A549 (cell line): ENCODE measurements around the gene OVCH2.

Experiments used
- BCL3 ChIP-seq: fragments of >200 bp; sonication (Bioruptor Twin); formaldehyde crosslinking; IDR thresholded peaks from 3 replicates; pipeline ENCODE4 v1.6.1; 2016
- BHLHE40 ChIP-seq: IDR thresholded peaks from 2 replicates; pipeline ENCODE4 v1.6.1; 2012; ENCODE audit warnings: low read depth, low read length, inconsistent platforms
- CEBPB ChIP-seq, 2 experiments: fragments of >200 bp in 1 of 2; sonication (Bioruptor Twin) in 1 of 2; formaldehyde crosslinking in 1 of 2; IDR thresholded peaks; 2 replicates each; pipeline ENCODE4 v1.6.1; 2012 to 2016
- CTCF ChIP-seq: fragments of >200 bp; sonication (Bioruptor Twin); formaldehyde crosslinking; IDR thresholded peaks from 3 replicates; pipeline ENCODE4 v1.5.1; 2016
- EP300 ChIP-seq, 2 experiments: fragments of >200 bp; sonication (Bioruptor Twin); formaldehyde crosslinking; IDR thresholded peaks; 2 replicates in 1 of 2; 3 replicates in 1 of 2; pipeline ENCODE4 v1.6.1; 2016 to 2017
- KDM5A ChIP-seq: fragments of 200-600 bp; sonication (generic); IDR thresholded peaks from 2 replicates; pipeline ENCODE4 v1.6.1; 2016; ENCODE audit warnings: antibody characterized with exemption, mild to moderate bottlenecking
- MAX ChIP-seq: IDR thresholded peaks from 2 replicates; pipeline ENCODE4 v1.6.1; 2012
- MAZ ChIP-seq: fragments of 150-350 bp; IDR thresholded peaks from 2 replicates; pipeline ENCODE4 v1.6.1; 2014; ENCODE audit warnings: antibody characterized with exemption, low read depth, low read length, borderline replicate concordance
- MYC ChIP-seq: IDR thresholded peaks from 2 replicates; pipeline ENCODE4 v1.6.1; 2012; ENCODE audit warnings: mild to moderate bottlenecking, inconsistent platforms, low read length, improper control_type of control experiment, borderline replicate concordance
- PHF8 ChIP-seq: fragments of 200-600 bp; sonication (generic); IDR thresholded peaks from 2 replicates; pipeline ENCODE4 v1.6.1; 2016; ENCODE audit warnings: low read depth, mild to moderate bottlenecking, antibody characterized with exemption, moderate library complexity, borderline replicate concordance
- POLR2A ChIP-seq: IDR thresholded peaks from 2 replicates; pipeline ENCODE4 v1.6.1; 2012; ENCODE audit warnings: mild to moderate bottlenecking, low read length
- REST ChIP-seq: fragments of 200-600 bp; sonication (generic); IDR thresholded peaks from 2 replicates; pipeline ENCODE4 v1.6.1; 2016; ENCODE audit warnings: antibody characterized with exemption, mild to moderate bottlenecking, moderate library complexity
- TFCP2L1 ChIP-seq: fragments of 250-450 bp; sonication (Bioruptor Pico); IDR thresholded peaks from 2 replicates; pipeline ENCODE4 v1.5.0; 2021; ENCODE audit warnings: mild to moderate bottlenecking

GRCh38 chr11:7690648-7691047, 15.6 kb downstream of the OVCH2 start:
- TF ChIP-seq BHLHE40 (no peak), MAX (no peak), CTCF (no peak), POLR2A (no peak), MAZ (no peak), REST (no peak), MYC (no peak), CEBPB (IDR thresholded peaks at IDR 0.05) (no peak), KDM5A (no peak), BCL3 (no peak), EP300 (IDR thresholded peaks at IDR 0.05) (no peak), TFCP2L1 (CRISPR knock-in tag) (no peak), PHF8 (no peak)
